ENCODE measurements around the gene PHF2. TPM values are rescaled to one million over a fixed set of nuclear protein-coding genes. Genes with fewer than 3 reads are reported as not detected.
"Not testable (repeated sequence)": the region's sequence is repeated elsewhere in the genome, so short reads cannot be mapped to it uniquely, and the experiment has no call there.

The PHF2 gene
- total RNA-seq, 1 donor from 2014 or later, result 12.1 TPM

GRCh38 chr9:93670208-93671019 is 94.0 kb downstream of the PHF2 start:
- H3K36me3 Mint-ChIP-seq (ENCODE audit: low read depth, unreplicated experiment), result peaks cover 2% of the 10 kb centered on the region
- no peak for TF ChIP-seq CTCF (IDR thresholded peaks at IDR 0.05; ENCODE audit: insufficient read depth, low read depth, low read length)
- TF ChIP-seq EZH2 (IDR thresholded peaks at IDR 0.05; ENCODE audit: insufficient read depth, low read length), result no peak
- no peak overlapping the region for H3K9ac ChIP-seq (ENCODE audit: low read length)
- H3K79me2 ChIP-seq (ENCODE audit: insufficient read depth, low read length), result no peaks in the 10 kb centered on the region
- H3K27ac Mint-ChIP-seq (ENCODE audit: unreplicated experiment), result no peak overlapping the region
- no peaks in the 10 kb centered on the region for H3K27me3 Mint-ChIP-seq (ENCODE audit: low read depth, unreplicated experiment)
- H3K4me1 Mint-ChIP-seq (ENCODE audit: low read depth, unreplicated experiment), result no peaks in the 10 kb centered on the region
- peaks cover 34% of the 10 kb centered on the region for H4K20me1 ChIP-seq (ENCODE audit: insufficient read depth, low read length)
- H3K27ac ChIP-seq (ENCODE audit: low read depth, low read length), result no peak overlapping the region
- H3K9me3 Mint-ChIP-seq (ENCODE audit: unreplicated experiment), result no peaks in the 10 kb centered on the region
- FAIRE-seq (no peak), DNase-seq (ENCODE audit: low read depth) (no peak)
- no peak overlapping the region for H3K4me2 ChIP-seq (ENCODE audit: low read length)
- no peak overlapping the region for H3K4me3 Mint-ChIP-seq (ENCODE audit: unreplicated experiment)
- H2AFZ ChIP-seq (ENCODE audit: low read depth, low read length), result no peak overlapping the region
- H3K36me3 ChIP-seq (ENCODE audit: insufficient read depth, low read length), result no peaks in the 10 kb centered on the region
- no peaks in the 10 kb centered on the region for H3K4me1 ChIP-seq (ENCODE audit: insufficient read depth, low read length)
- no peaks in the 10 kb centered on the region for H3K9me3 ChIP-seq (ENCODE audit: insufficient read depth, low read depth, low read length)
- H3K4me3 ChIP-seq (ENCODE audit: insufficient read depth, low read depth, low read length), result no peak overlapping the region
- H3K27me3 ChIP-seq (ENCODE audit: insufficient read depth, low read length), result no peaks in the 10 kb centered on the region

GRCh38 chr9:93671020-93671338 is 94.6 kb downstream of the PHF2 start:
- DNase-seq (ENCODE audit: low read depth) (no peak), FAIRE-seq (no peak)
- Histone ChIP-seq H3K27me3 (ENCODE audit: insufficient read depth, low read length) (no peaks in the 10 kb centered on the region), H4K20me1 (ENCODE audit: insufficient read depth, low read length) (peaks cover 34% of the 10 kb centered on the region), H3K4me2 (ENCODE audit: low read length) (no peak overlapping the region), H3K9ac (ENCODE audit: low read length) (no peak overlapping the region), H3K4me3 (ENCODE audit: insufficient read depth, low read depth, low read length) (no peak overlapping the region), H2AFZ (ENCODE audit: low read depth, low read length) (no peak overlapping the region), H3K79me2 (ENCODE audit: insufficient read depth, low read length) (no peaks in the 10 kb centered on the region), H3K27ac (ENCODE audit: low read depth, low read length) (no peak overlapping the region), H3K4me1 (ENCODE audit: insufficient read depth, low read length) (no peaks in the 10 kb centered on the region), H3K9me3 (ENCODE audit: insufficient read depth, low read depth, low read length) (no peaks in the 10 kb centered on the region), H3K36me3 (ENCODE audit: insufficient read depth, low read length) (no peaks in the 10 kb centered on the region)
- TF ChIP-seq EZH2 (IDR thresholded peaks at IDR 0.05; ENCODE audit: insufficient read depth, low read length) (no peak), CTCF (IDR thresholded peaks at IDR 0.05; ENCODE audit: insufficient read depth, low read depth, low read length) (no peak)
- Mint-ChIP-seq H3K27me3 (ENCODE audit: low read depth, unreplicated experiment) (no peaks in the 10 kb centered on the region), H3K27ac (ENCODE audit: unreplicated experiment) (no peak overlapping the region), H3K9me3 (ENCODE audit: unreplicated experiment) (no peaks in the 10 kb centered on the region), H3K36me3 (ENCODE audit: low read depth, unreplicated experiment) (peaks cover 2% of the 10 kb centered on the region), H3K4me1 (ENCODE audit: low read depth, unreplicated experiment) (no peaks in the 10 kb centered on the region), H3K4me3 (ENCODE audit: unreplicated experiment) (no peak overlapping the region)

- not testable (repeated sequence) for H3K27ac ChIP-seq (ENCODE audit: low read depth, low read length); H2AFZ ChIP-seq (ENCODE audit: low read depth, low read length); H3K36me3 ChIP-seq (ENCODE audit: insufficient read depth, low read length); H3K9me3 Mint-ChIP-seq (ENCODE audit: unreplicated experiment); H3K36me3 Mint-ChIP-seq (ENCODE audit: low read depth, unreplicated experiment); H3K27ac Mint-ChIP-seq (ENCODE audit: unreplicated experiment); H3K79me2 ChIP-seq (ENCODE audit: insufficient read depth, low read length); H3K4me2 ChIP-seq (ENCODE audit: low read length); FAIRE-seq; H3K9ac ChIP-seq (ENCODE audit: low read length); H3K27me3 Mint-ChIP-seq (ENCODE audit: low read depth, unreplicated experiment); H3K4me3 Mint-ChIP-seq (ENCODE audit: unreplicated experiment); DNase-seq (ENCODE audit: low read depth); H3K9me3 ChIP-seq (ENCODE audit: insufficient read depth, low read depth, low read length); H3K4me1 Mint-ChIP-seq (ENCODE audit: low read depth, unreplicated experiment); H3K4me3 ChIP-seq (ENCODE audit: insufficient read depth, low read depth, low read length); H3K27me3 ChIP-seq (ENCODE audit: insufficient read depth, low read length); H3K4me1 ChIP-seq (ENCODE audit: insufficient read depth, low read length)
- H4K20me1 ChIP-seq (ENCODE audit: insufficient read depth, low read length), result peaks cover 34% of the 10 kb centered on the region
Measured at GRCh38 chr9:93672330-93673020, 96.1 kb downstream of the PHF2 start.
